HG03139 (cell line): ENCODE results near the gene TASOR2.
A peak's percentile ranks its signal among the peaks of the same experiment; 100 is the strongest.

ENCODE experiments used
- ATAC-seq: cut with Tn5 transposase; IDR thresholded peaks from one replicate; pipeline ENCODE4 v1.9.1; 2021; ENCODE audit not compliant: unreplicated experiment

Gene TASOR2

DNA sequence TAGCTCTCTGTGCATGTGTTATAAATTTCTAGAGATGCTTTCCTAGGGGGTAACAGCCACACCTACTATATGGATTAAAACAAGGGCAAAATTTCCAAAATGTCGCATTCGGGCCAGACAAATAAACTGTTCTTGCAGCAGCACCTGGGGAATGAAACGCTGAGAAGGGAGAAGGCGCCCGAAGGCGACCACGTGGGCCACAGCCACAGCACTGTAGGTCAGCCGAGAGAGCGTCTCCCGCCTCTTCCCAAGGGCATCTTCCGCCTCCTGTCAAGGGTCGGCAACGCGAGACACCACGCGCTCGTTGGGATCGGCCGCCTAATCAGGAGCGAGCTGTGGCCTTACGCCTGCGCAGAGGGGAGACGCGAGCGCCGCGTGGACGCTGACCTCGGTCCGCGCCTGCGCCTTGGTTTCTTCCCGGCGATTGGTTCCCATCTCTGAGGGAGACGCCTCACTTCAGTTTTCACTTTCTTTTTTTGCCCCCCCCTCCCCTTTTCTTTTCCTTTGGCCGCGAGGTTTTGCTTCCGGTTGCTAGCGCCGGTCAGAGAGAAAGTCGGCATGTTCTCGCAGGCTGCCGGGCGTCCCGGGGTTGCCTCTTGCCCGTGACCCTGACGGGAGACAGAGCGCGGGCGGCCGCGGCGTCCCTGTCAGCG lies at the start of gene TASOR2:
Gene TASOR2, plus strand, starts transcription at position 521 of the 653 bp plus-strand sequence. CDS start 35,805 bp downstream, outside the sequence.
- ATAC-seq: peak; percentile 62

GRCh38 chr10:5634918-5635317 lies 49.7 kb upstream of the TASOR2 start:
- no peak for ATAC-seq

GRCh38 chr10:5638494-5638893 lies 46.1 kb upstream of the TASOR2 start:
- ATAC-seq: no peak

DNA sequence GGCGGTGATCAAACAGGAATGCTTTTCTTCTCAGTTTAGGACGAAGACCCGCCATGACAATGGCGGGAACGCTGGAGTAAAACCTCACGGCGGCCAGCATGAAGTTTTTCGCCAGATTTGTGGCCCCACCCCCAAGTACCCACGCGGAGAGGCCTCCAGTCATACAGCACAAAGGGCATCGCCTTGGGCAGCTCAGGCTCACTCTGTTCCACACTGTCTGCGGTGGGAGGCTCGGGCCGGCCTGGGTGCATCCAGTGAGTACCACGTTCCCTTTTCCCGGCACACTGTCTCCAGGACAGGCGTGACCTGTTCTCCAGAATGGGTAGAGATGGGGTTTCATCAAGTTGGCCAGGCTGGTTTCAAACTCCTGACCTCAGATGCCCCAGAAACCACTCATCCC lies 45.6 kb upstream of the TASOR2 start:
- ATAC-seq: no peak

- no peak for ATAC-seq
Measured at GRCh38 chr10:5640036-5640435, 44.6 kb upstream of the TASOR2 start.

- no peak for ATAC-seq
Measured at GRCh38 chr10:5640501-5640900, 44.1 kb upstream of the TASOR2 start.

DNA sequence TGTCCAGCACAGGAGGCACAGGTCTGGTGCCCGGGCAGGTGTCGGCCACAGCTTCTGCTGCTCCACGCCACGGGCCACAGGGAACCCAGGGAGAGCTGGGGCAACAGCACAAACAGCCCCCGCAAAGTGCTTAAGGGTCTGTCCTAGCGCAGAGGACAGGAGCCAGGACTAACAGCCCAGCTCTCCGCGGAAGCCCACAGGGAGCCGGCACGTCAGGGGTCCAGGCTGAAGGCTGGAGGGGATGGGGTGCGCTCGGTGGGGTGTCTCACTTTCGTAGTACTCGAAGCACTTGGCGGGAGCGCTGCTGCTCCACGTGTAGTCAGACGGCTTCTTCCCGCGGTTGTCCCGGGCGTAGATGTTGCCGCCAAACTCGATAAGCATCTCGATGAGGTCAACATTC lies 43.1 kb upstream of the TASOR2 start:
- no peak for ATAC-seq

GRCh38 chr10:5643346-5644067 lies 41.1 kb upstream of the TASOR2 start:
- ATAC-seq: no peak

GRCh38 chr10:5644930-5645329 lies 39.7 kb upstream of the TASOR2 start:
- no peak for ATAC-seq

GRCh38 chr10:5645375-5645774 lies 39.3 kb upstream of the TASOR2 start:
- no peak for ATAC-seq

GRCh38 chr10:5645944-5646617 lies 38.6 kb upstream of the TASOR2 start:
- no peak for ATAC-seq

DNA sequence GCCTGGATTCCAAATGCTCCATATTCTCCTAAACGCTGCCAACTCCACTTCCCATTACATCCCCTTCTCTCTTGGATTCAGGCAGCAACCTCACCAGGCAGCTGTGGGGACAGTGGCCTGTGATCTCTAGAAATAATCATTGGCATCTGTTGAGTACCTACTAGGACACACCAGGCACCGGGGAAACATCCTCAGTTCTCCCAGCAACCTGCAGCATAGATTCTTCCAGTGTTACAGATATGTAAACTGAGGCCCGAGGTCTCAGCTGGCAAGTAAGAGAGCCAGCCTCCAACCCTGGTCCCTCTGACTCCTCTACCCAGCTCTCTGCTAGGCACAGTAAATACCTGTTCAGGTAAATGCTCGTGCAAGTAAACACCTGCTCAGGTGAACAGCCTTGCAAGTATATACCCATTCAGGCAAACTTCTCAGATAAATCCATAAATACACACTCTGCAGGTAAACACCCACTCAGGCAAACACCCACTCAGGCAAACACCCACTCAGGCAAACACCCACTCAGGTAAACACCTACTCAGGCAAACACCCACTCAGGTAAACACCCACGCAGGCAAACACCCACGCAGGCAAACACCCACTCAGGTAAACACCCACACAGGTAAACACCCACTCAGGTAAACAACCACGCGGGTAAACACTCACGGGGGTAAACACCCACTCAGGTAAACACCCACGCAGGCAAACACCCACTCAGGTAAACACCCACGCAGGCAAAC lies 37.0 kb upstream of the TASOR2 start:
- ATAC-seq: no peak

DNA sequence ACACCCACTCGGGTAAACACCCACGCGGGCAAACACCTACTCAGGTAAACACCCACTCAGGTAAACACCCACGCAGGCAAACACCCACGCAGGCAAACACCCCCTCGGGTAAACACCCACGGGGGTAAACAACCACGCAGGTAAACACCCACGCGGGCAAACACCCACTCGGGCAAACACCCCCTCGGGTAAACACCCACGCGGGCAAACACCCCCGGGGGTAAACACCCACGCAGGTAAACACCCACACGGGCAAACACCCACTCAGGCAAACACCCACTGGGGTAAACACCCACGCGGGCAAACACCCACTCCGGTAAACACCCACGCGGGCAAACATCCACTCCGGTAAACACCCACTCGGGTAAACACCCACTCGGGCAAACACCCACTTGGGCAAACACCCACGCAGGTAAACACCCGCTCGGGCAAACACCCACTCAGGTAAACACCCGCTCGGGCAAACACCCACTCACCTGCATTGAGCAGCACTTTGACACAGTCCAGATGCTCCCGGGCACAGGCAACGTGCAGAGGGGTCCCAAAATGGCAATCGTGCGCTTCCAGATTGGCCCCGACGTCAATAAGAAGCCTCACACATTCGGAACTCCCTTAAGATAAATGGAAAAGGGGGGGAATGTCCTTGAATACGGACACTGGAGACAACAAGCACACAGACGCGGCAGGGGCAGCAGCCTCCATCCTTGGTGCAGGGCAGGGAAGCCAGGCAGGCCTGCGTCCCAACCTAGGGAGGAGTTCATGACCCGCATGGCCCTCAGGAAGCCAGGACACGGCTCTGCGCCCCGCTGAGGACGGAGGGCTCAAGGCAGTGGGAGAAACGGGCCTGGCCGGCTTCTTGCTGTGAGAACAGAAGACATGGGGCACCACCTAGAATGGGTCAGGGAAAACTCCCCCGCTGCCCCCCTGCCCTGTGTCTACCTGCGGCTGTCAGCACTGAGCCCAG lies 35.9 kb upstream of the TASOR2 start:
- no peak for ATAC-seq

- no peak for ATAC-seq
Measured at GRCh38 chr10:5649746-5650145, 34.9 kb upstream of the TASOR2 start.

DNA sequence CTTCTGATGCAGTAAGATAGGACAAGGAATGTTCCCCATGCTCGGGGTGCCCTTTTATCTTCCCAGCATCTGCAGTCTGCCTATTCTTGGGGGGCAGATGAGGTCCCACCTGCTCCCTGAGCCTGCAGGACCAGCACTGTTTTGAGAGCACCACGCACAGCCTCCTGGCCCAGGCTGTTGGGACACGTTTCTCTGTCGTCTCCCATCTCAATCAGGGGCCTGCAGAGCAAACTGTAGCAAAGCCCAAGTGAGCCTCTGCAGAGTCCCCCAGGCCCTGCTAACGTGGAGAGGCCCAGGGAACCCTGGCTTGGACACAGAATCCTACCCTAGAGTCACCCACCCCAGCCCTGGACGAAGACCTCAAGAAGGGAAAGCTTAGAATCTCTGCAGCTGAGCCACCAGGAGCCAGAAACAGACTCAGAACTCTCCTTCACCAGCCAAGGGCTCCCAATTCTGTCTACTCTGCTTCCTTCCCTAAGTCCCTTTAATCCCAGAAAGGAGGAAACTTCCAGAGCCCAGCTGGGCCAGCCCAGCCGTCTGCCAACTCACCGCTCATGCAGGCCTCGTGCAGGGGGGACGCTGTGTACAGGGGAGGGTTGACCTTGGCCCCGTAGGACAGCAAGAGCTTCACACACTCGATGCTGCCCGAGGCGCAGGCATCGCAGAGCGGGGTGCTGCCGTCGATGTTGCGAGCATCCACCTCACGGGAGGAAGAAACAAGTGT lies 33.8 kb upstream of the TASOR2 start:
- ATAC-seq: no peak

- ATAC-seq: no peak
Measured at GRCh38 chr10:5651388-5651764, 33.3 kb upstream of the TASOR2 start.

DNA sequence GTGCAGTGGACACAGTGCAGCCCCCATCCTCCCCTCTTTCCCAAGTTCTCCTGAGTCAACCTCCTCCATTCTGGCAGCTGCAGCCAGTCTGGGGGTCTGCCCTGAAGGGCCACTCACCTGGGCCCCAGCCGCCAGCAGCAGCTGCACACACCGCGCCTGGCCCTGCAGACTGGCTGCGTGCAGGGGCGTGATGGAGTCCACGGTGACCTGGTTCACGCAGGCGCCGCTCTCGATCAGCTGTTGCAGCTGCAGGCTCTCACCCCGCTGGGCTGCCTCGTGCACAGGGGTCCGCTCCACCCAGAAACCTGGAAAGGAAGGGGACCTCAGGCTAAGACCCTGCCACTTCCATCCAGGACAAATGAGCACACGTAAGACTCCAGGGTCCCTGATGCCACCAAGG lies 31.9 kb upstream of the TASOR2 start:
- no peak for ATAC-seq

DNA sequence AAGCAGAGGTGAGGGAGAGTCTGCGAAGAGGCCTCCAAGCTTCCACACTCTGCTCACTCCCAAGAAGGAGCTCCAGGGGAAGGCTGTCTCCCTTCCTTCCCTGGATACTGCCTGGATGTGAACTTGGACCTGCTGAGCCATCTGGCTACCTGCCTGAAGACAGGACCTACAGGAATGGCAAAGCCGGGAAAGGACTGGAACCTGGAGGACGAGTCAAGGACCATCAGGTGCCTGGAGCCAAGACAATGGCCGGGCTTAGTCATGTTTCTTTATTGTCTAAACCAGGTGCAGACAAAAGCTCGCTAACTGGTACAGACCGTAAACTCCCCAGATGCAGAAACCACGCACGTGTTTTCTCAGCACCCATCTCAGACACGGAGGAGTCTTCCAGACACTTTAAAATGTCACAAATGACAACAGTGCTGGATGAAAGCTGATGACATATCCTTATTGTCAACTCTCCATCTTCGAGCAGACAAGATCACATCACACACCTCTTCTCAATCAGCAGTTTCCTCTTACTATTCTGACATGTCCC lies 30.4 kb upstream of the TASOR2 start:
- no peak for ATAC-seq

DNA sequence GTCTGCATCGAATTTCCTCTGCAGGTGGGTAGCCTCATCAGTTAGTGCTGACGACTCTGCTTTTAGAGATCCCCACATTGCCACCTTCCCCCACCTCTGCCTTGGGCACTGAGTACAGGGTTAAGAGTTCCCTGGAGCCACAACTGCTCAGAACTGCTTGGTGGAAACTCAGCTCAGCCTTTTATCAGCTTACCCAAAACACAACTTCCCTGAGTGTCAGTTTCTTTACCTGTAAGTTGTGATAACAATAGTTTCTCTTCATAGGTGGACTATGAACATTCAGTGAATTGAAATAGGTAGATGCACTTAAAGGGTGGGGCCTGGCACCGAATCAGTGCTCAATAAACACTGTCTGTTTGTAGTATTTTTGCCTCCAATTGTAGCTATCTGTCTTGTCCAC lies 29.5 kb upstream of the TASOR2 start:
- no peak for ATAC-seq
